GM21576 (cell line): Measurements from ENCODE around the gene HSPB8.
"Not testable (repeated sequence)": the region's sequence is repeated elsewhere in the genome, so short reads cannot be mapped to it uniquely, and the experiment has no call there.

ENCODE experiments used
- ATAC-seq: cut with Tn5 transposase; IDR thresholded peaks from one replicate; pipeline ENCODE4 v1.9.1; 2021; ENCODE audit warnings: mild to moderate bottlenecking, moderate library complexity; ENCODE audit not compliant: unreplicated experiment

Gene HSPB8

GRCh38 chr12:119204671-119205285 lies 26.0 kb downstream of the HSPB8 start:
- no peak for ATAC-seq

GRCh38 chr12:119206348-119207062 lies 27.8 kb downstream of the HSPB8 start:
- ATAC-seq, result no peak

- ATAC-seq, result no peak
Observed at GRCh38 chr12:119207063-119207560, 28.4 kb downstream of the HSPB8 start.

- ATAC-seq, result no peak
Observed at GRCh38 chr12:119208626-119209061, 29.9 kb downstream of the HSPB8 start.

GRCh38 chr12:119211884-119212283 lies 33.2 kb downstream of the HSPB8 start:
- ATAC-seq, result no peak

GRCh38 chr12:119216084-119216483 lies 37.4 kb downstream of the HSPB8 start:
- ATAC-seq, result no peak

GRCh38 chr12:119218875-119219274 lies 40.1 kb downstream of the HSPB8 start:
- not testable (repeated sequence) for ATAC-seq

- ATAC-seq, result no peak
Observed at GRCh38 chr12:119222222-119222951, 43.7 kb downstream of the HSPB8 start.

- no peak for ATAC-seq
Observed at GRCh38 chr12:119225454-119225853, 46.7 kb downstream of the HSPB8 start.

- ATAC-seq, result no peak
Observed at GRCh38 chr12:119227292-119227691, 48.6 kb downstream of the HSPB8 start.

- no peak for ATAC-seq
Observed at GRCh38 chr12:119229205-119229604, 50.5 kb downstream of the HSPB8 start.

- ATAC-seq, result no peak
Observed at GRCh38 chr12:119229837-119230236, 51.1 kb downstream of the HSPB8 start.

GRCh38 chr12:119230807-119231206 lies 52.1 kb downstream of the HSPB8 start:
- ATAC-seq, result no peak

- no peak for ATAC-seq
Observed at GRCh38 chr12:119231774-119232173, 53.0 kb downstream of the HSPB8 start.

GRCh38 chr12:119235197-119235751 lies 56.5 kb downstream of the HSPB8 start:
- no peak for ATAC-seq

- ATAC-seq, result no peak
Observed at GRCh38 chr12:119236372-119236771, 57.6 kb downstream of the HSPB8 start.

GRCh38 chr12:119239040-119239439 lies 60.3 kb downstream of the HSPB8 start:
- ATAC-seq, result no peak

GRCh38 chr12:119241049-119241448 lies 62.3 kb downstream of the HSPB8 start:
- no peak for ATAC-seq

GRCh38 chr12:119241580-119242169 lies 62.9 kb downstream of the HSPB8 start:
- no peak for ATAC-seq
